GM20000 (cell line): Measurements from ENCODE around the gene SPRR1A.

ENCODE experiments used
- DNase-seq: peaks from one replicate; pipeline ENCODE4 v3.0.0; 2012; ENCODE audit warnings: low spot score
- TF ChIP-seq, protein P1 (sequence below): IDR thresholded peaks from 2 replicates; pipeline ENCODE4 v1.5.1; 2012; ENCODE audit warnings: mild to moderate bottlenecking, control low read depth; ENCODE audit errors: extremely low read depth, missing control alignments

SPRR1A gene

DNA sequence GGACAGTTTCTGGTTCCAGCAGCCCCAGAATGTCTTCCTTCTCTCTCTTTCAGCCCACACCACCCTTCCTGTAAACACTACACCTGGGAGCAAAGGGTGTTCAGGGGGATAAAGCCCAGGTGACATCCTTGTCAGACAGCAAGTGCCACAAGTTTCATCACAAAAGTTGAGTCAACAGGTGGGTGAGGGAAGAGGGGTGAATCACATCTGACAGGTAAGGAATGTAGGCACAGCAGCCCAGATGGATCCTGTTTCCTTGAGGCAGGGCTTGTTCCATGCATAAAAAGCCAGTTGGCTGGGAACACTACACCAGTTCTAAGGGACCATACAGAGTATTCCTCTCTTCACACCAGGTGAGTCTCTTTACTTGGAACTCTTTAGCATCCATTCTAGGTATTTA lies 47.0 kb downstream of the SPRR1A start, which contains the start of gene SPRR1B:
TSS of gene SPRR1B (plus strand) at position 309 of the 400 bp plus-strand sequence. CDS start 1,143 bp downstream, outside the sequence.
- DNase-seq: no peak
- TF ChIP-seq, protein P1, sequence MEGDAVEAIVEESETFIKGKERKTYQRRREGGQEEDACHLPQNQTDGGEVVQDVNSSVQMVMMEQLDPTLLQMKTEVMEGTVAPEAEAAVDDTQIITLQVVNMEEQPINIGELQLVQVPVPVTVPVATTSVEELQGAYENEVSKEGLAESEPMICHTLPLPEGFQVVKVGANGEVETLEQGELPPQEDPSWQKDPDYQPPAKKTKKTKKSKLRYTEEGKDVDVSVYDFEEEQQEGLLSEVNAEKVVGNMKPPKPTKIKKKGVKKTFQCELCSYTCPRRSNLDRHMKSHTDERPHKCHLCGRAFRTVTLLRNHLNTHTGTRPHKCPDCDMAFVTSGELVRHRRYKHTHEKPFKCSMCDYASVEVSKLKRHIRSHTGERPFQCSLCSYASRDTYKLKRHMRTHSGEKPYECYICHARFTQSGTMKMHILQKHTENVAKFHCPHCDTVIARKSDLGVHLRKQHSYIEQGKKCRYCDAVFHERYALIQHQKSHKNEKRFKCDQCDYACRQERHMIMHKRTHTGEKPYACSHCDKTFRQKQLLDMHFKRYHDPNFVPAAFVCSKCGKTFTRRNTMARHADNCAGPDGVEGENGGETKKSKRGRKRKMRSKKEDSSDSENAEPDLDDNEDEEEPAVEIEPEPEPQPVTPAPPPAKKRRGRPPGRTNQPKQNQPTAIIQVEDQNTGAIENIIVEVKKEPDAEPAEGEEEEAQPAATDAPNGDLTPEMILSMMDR: no peak

DNA sequence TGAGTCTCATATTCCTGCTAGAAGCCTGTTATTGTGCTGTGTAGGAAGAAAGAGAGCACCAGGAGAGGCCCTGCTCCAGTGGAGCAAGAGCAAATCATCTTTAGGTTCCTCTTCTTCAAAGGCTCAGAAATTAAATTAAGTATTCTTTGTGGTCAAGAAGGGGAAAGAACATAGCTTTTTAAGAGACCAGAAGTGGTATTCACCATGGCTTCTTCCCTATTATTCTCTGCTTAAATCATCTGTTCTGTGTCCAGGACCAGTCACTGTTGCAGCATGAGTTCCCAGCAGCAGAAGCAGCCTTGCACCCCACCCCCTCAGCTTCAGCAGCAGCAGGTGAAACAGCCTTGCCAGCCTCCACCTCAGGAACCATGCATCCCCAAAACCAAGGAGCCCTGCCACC lies 48.2 kb downstream of the SPRR1A start:
- DNase-seq: no peak
- TF ChIP-seq, protein P1: no peak

DNA sequence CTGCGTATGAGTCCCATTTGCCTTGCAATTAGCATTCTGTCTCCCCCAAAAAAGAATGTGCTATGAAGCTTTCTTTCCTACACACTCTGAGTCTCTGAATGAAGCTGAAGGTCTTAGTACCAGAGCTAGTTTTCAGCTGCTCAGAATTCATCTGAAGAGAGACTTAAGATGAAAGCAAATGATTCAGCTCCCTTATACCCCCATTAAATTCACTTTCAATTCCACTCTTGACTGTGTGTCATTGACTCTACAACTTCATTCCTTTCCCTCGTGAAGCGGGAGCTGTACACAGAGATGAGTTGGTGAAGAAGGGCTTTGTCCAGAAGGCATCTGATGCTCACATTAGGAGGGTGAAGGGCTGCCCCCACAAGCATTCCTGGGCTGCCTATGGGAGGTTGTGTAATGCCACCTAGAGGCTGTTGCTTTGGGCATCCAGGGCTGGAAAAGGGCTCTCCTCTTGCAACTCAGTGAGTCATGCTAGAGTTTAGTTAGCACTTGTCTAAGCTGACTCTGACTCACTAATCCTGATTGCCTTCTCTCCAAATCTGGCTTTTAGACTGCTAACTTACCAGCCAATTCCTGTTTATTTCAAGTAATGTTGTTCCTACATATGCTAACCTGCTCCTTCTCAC lies 48.9 kb downstream of the SPRR1A start:
- no peak for DNase-seq
- TF ChIP-seq, protein P1: no peak

DNA sequence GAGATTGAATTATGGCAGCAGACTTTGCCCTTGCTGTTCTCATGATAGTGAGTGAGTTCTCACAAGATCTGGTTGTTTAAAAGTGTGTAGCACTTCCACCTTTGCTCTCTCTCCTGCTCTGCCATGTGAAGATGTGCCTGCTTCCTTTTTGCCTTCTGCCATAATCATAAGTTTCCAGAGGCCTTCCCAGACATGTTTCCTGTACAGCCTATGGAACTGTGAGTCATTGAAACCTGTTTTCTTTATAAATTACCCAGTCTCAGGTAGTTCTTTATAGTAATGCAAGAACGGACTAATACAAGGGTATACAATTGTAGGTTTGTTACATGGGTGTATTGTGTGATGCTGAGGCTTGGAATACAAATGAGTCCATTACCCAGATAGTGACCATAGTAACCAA lies 51.3 kb downstream of the SPRR1A start:
- TF ChIP-seq, protein P1: no peak
- no peak for DNase-seq
